DOHH2 (cell line): ENCODE measurements around the gene DMAC1.

ENCODE experiments used
- CTCF ChIP-seq: fragments of 200-600 bp; sonication (generic); IDR thresholded peaks from one replicate; pipeline ENCODE4 v1.5.1; 2014; ENCODE audit warnings: antibody characterized with exemption, mild to moderate bottlenecking, low read depth, low read length; ENCODE audit not compliant: poor library complexity, severe bottlenecking
- EZH2phosphoT487 ChIP-seq: fragments of 200-600 bp; sonication (generic); IDR thresholded peaks from 2 replicates; pipeline ENCODE4 v1.6.1; 2017; ENCODE audit warnings: borderline replicate concordance, mild to moderate bottlenecking, antibody characterized with exemption, low read length, moderate library complexity, mixed read lengths

GRCh38 chr9:7827792-7828191, 28.2 kb upstream of the DMAC1 start:
- TF ChIP-seq CTCF, result no peak
- no peak for TF ChIP-seq EZH2phosphoT487
